ENCODE measurements around the gene ATP6V1D.

ATP6V1D gene

DNA sequence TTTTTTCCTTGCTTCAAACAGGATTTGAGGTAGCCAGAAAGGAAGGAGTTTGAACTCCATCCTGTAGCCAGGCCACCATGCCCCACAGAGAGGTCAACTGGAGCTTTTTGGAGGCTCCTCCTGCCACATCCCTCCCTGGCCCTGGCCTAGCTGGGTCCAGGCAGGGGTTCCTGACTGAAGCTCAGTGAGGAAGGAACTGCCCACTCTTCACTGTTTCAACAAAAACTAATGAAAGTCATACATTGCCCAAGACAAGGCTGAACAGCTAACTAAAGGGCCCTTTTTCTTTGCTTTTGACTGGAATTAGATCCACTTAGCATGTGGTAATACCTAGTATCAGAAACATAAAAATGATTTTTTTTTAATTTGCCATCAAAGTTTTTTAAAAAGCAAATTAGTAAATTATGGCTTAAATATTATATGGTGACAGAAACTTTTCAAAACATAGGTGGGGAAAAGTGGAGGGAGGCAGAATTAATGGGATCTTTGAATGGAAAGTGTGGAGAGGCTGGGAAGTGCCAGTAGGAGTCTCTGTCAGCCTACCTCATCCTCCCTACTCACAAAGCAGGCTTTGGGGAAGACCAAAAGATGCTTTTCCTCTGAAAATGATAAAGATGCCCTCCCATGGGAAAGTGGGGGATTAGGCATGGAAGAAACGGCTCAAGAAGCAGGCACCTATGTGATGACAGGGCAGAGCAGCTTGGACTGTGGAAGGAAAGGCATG, 30.4 kb upstream of the ATP6V1D start:
- Histone ChIP-seq H3K36me3 (ENCODE audit: control insufficient read depth, insufficient read depth, low read length) (peaks cover 5% of the 10 kb centered on the region), H3K4me3 (replicated peaks; ENCODE audit: low read depth, low read length) (no peak overlapping the region), H3K27me3 (replicated peaks; ENCODE audit: control insufficient read depth, insufficient read depth, low read length) (no peaks in the 10 kb centered on the region)
- no peak for DNase-seq (ENCODE audit: extremely low read depth, insufficient read length)
- TF ChIP-seq, protein P1, sequence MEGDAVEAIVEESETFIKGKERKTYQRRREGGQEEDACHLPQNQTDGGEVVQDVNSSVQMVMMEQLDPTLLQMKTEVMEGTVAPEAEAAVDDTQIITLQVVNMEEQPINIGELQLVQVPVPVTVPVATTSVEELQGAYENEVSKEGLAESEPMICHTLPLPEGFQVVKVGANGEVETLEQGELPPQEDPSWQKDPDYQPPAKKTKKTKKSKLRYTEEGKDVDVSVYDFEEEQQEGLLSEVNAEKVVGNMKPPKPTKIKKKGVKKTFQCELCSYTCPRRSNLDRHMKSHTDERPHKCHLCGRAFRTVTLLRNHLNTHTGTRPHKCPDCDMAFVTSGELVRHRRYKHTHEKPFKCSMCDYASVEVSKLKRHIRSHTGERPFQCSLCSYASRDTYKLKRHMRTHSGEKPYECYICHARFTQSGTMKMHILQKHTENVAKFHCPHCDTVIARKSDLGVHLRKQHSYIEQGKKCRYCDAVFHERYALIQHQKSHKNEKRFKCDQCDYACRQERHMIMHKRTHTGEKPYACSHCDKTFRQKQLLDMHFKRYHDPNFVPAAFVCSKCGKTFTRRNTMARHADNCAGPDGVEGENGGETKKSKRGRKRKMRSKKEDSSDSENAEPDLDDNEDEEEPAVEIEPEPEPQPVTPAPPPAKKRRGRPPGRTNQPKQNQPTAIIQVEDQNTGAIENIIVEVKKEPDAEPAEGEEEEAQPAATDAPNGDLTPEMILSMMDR (IDR thresholded peaks at IDR 0.05; ENCODE audit: insufficient read depth, low read length, poor library complexity, severe bottlenecking): no peak

DNA sequence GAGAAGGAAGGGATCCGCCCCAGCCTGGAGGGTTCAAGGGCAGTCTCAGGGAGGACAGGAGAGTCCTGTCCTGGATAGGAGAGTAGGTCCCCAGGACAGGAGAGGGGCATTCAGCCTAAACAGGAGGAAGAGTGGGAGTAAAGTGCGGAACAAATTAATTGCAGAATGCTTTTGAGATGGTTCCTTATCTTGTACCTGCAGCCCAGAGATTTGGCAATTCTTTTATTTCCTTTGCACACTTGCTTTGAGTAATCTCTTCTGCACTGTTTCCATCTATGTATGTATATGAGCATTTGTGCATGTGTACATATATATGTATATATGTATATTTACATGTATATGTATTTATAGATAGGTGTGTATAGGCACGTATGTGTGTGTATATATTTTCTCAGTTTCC, 29.7 kb upstream of the ATP6V1D start:
- Histone ChIP-seq H3K36me3 (ENCODE audit: control insufficient read depth, insufficient read depth, low read length) (peaks cover 8% of the 10 kb centered on the region), H3K27me3 (replicated peaks; ENCODE audit: control insufficient read depth, insufficient read depth, low read length) (no peaks in the 10 kb centered on the region), H3K4me3 (replicated peaks; ENCODE audit: low read depth, low read length) (no peak overlapping the region)
- TF ChIP-seq, protein P1 (IDR thresholded peaks at IDR 0.05; ENCODE audit: insufficient read depth, low read length, poor library complexity, severe bottlenecking): no peak
- no peak for DNase-seq (ENCODE audit: extremely low read depth, insufficient read length)

DNA sequence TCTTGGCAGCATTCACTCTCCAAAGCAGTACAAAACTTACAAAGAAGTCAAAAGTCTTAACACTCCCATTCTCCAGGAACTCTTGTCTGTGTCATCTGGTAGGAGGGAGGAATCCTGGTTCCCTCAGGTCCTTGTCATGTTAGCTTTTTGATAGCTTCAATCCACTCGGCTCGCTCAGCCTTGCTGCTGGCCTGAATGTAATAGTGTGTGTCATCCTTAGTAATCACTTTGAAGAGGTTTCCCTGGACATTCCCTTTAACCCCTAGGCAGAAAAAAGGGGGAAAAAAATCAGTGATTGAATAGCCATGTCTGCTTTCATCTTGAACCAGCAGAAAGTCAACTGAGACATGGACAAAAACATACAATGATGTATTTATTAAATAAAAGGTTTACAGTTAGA, 27.6 kb upstream of the ATP6V1D start:
- no peak for DNase-seq (ENCODE audit: extremely low read depth, insufficient read length)
- TF ChIP-seq, protein P1 (IDR thresholded peaks at IDR 0.05; ENCODE audit: insufficient read depth, low read length, poor library complexity, severe bottlenecking): no peak
- no peaks in the 10 kb centered on the region for H3K27me3 ChIP-seq (replicated peaks; ENCODE audit: control insufficient read depth, insufficient read depth, low read length)
- H3K36me3 ChIP-seq (ENCODE audit: control insufficient read depth, insufficient read depth, low read length): peaks cover 11% of the 10 kb centered on the region
- H3K4me3 ChIP-seq (replicated peaks; ENCODE audit: low read depth, low read length): no peak overlapping the region

DNA sequence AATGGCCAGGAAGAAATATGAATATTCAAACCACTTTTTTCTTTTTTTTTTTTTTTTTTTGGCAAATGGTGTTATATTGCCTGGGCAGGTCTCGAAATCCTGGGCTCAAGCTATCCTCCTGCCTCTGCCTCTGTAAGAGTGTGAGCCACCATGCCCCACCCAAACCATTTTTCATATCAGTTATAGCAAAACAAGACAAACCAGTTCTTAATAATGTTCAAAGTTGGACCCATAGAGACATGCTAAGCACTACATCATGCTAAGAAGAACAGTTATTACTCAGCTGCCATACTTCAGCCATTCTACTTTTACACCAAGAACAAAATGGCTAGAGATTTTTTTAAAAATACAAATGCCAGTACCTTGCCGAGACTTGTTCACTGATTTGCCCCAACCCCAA, 26.0 kb upstream of the ATP6V1D start:
- Histone ChIP-seq H3K27me3 (replicated peaks; ENCODE audit: control insufficient read depth, insufficient read depth, low read length) (no peaks in the 10 kb centered on the region), H3K36me3 (ENCODE audit: control insufficient read depth, insufficient read depth, low read length) (peaks cover 14% of the 10 kb centered on the region), H3K4me3 (replicated peaks; ENCODE audit: low read depth, low read length) (no peak overlapping the region)
- DNase-seq (ENCODE audit: extremely low read depth, insufficient read length): no peak
- TF ChIP-seq, protein P1 (IDR thresholded peaks at IDR 0.05; ENCODE audit: insufficient read depth, low read length, poor library complexity, severe bottlenecking): no peak

DNA sequence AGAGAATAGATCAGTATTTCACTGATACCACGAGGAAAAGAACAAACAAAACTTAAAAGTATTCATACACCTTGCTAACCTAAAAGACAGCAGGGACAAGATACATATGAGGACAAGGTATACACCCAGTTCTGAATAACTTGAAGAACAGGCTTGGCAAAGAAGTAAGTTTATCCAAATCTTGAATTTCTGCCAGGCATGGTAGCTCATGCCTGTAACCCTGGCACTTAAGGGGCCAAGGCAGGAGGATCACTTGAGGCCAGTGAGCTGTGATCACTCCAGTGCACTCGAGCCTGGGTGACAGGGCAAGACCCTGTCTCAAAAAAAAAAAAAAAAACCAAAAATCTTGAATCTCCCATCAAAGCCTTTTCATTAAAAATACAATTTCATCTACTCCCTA, 25.5 kb upstream of the ATP6V1D start:
- TF ChIP-seq, protein P1 (IDR thresholded peaks at IDR 0.05; ENCODE audit: insufficient read depth, low read length, poor library complexity, severe bottlenecking): no peak
- Histone ChIP-seq H3K4me3 (replicated peaks; ENCODE audit: low read depth, low read length) (no peak overlapping the region), H3K36me3 (ENCODE audit: control insufficient read depth, insufficient read depth, low read length) (peaks cover 14% of the 10 kb centered on the region), H3K27me3 (replicated peaks; ENCODE audit: control insufficient read depth, insufficient read depth, low read length) (no peaks in the 10 kb centered on the region)
- DNase-seq (ENCODE audit: extremely low read depth, insufficient read length): no peak

DNA sequence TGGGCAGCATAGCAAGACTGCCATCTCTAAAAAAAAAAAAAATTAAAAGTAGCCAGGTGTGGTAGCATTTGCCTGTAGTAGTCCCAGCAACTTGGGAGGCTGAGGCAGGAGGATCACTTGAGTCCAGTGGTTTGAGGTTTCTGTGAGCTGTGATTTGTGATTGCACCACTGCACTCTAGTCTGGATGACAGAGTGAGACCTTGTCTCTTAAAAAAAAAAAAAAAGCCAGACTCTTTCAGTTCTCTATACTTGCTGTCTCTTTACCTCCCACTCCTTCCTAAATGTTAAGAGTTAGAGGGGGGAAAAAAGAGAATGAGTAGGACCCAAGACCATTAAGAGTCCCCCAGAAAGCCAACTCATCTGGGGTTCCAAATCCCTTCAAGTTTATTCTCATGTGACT, 18.3 kb upstream of the ATP6V1D start:
- TF ChIP-seq, protein P1 (IDR thresholded peaks at IDR 0.05; ENCODE audit: insufficient read depth, low read length, poor library complexity, severe bottlenecking): no peak
- Histone ChIP-seq H3K36me3 (ENCODE audit: control insufficient read depth, insufficient read depth, low read length) (peaks cover 12% of the 10 kb centered on the region), H3K27me3 (replicated peaks; ENCODE audit: control insufficient read depth, insufficient read depth, low read length) (no peaks in the 10 kb centered on the region), H3K4me3 (replicated peaks; ENCODE audit: low read depth, low read length) (no peak overlapping the region)
- no peak for DNase-seq (ENCODE audit: extremely low read depth, insufficient read length)

Measured in GM06990 (cell line).